ENCODE results near the gene KRTAP5-7. TPM values are rescaled to one million over a fixed set of nuclear protein-coding genes. Genes with fewer than 3 reads are reported as not detected.
"Not testable (repeated sequence)": the region's sequence is repeated elsewhere in the genome, so short reads cannot be mapped to it uniquely, and the experiment has no call there.

Gene KRTAP5-7
- total and polyA plus RNA-seq, 2 donors from 2014 or later, result 0.22 TPM; not detected in 1

- Histone ChIP-seq H3K9ac (ENCODE audit: low read length in 3 of 3) (no peak overlapping the region), H3K27ac (ENCODE audit: low read depth in 2 of 2, low read length in 2 of 2) (no peak overlapping the region), H3K27me3 (ENCODE audit: control insufficient read depth, insufficient read depth, low read length) (no peaks in the 10 kb centered on the region), H3K36me3 (ENCODE audit: control insufficient read depth in 2 of 3, insufficient read depth in 3 of 3, low read length in 3 of 3) (no peaks in the 10 kb centered on the region), H3K4me3 (ENCODE audit: low read length in 3 of 3) (no peak overlapping the region), H3K9me3 (ENCODE audit: control insufficient read depth in 2 of 3, insufficient read depth in 1 of 3, low read length in 3 of 3) (no peaks in the 10 kb centered on the region), H3K4me1 (ENCODE audit: control insufficient read depth in 2 of 3, insufficient read depth in 2 of 3, low read depth in 1 of 3, low read length in 3 of 3) (no peaks in the 10 kb centered on the region)
- FAIRE-seq (no peak), DNase-seq (no peak)
- no peak for TF ChIP-seq CTCF (IDR thresholded peaks at IDR 0.05; ENCODE audit: borderline replicate concordance, extremely low read depth, insufficient read depth)
- intact Hi-C loops (cut with DNase I), result no loop called here
These were observed 626 bp downstream of the KRTAP5-7 start for GRCh38 chr11:71527576-71528210.

- Histone ChIP-seq H3K9ac (ENCODE audit: low read length in 3 of 3) (no peak overlapping the region), H3K36me3 (ENCODE audit: control insufficient read depth in 2 of 3, insufficient read depth in 3 of 3, low read length in 3 of 3) (no peaks in the 10 kb centered on the region), H3K27ac (ENCODE audit: low read depth in 2 of 2, low read length in 2 of 2) (no peak overlapping the region), H3K4me1 (ENCODE audit: control insufficient read depth in 2 of 3, insufficient read depth in 2 of 3, low read depth in 1 of 3, low read length in 3 of 3) (peaks cover 0 to 5% (median 0%) of the 10 kb centered on the region in 3 donors), H3K9me3 (ENCODE audit: control insufficient read depth in 2 of 3, insufficient read depth in 1 of 3, low read length in 3 of 3) (no peaks in the 10 kb centered on the region), H3K4me3 (ENCODE audit: low read length in 3 of 3) (no peak overlapping the region), H3K27me3 (ENCODE audit: control insufficient read depth, insufficient read depth, low read length) (no peaks in the 10 kb centered on the region)
- intact Hi-C loops (cut with DNase I), result no loop called here
- no peak for FAIRE-seq
- no peak for TF ChIP-seq CTCF (IDR thresholded peaks at IDR 0.05; ENCODE audit: borderline replicate concordance, extremely low read depth, insufficient read depth)
- peak in 3 of 5 donors; percentile 61 to 72 (median 65) for DNase-seq
These were observed 3.5 kb downstream of the KRTAP5-7 start for GRCh38 chr11:71530602-71531001.

- Histone ChIP-seq H3K36me3 (ENCODE audit: control insufficient read depth in 2 of 3, insufficient read depth in 3 of 3, low read length in 3 of 3) (no peaks in the 10 kb centered on the region), H3K9ac (ENCODE audit: low read length in 3 of 3) (no peak overlapping the region), H3K4me1 (ENCODE audit: control insufficient read depth in 2 of 3, insufficient read depth in 2 of 3, low read depth in 1 of 3, low read length in 3 of 3) (peaks cover 0 to 5% (median 0%) of the 10 kb centered on the region in 3 donors), H3K27me3 (ENCODE audit: control insufficient read depth, insufficient read depth, low read length) (no peaks in the 10 kb centered on the region), H3K4me3 (ENCODE audit: low read length in 3 of 3) (no peak overlapping the region), H3K27ac (ENCODE audit: low read depth in 2 of 2, low read length in 2 of 2) (no peak overlapping the region), H3K9me3 (ENCODE audit: control insufficient read depth in 2 of 3, insufficient read depth in 1 of 3, low read length in 3 of 3) (no peaks in the 10 kb centered on the region)
- FAIRE-seq (no peak), DNase-seq (no peak)
- TF ChIP-seq CTCF (IDR thresholded peaks at IDR 0.05; ENCODE audit: borderline replicate concordance, extremely low read depth, insufficient read depth), result no peak
- intact Hi-C loops (cut with DNase I), result no loop called here
These were observed 5.1 kb downstream of the KRTAP5-7 start for GRCh38 chr11:71532036-71532610.

DNA sequence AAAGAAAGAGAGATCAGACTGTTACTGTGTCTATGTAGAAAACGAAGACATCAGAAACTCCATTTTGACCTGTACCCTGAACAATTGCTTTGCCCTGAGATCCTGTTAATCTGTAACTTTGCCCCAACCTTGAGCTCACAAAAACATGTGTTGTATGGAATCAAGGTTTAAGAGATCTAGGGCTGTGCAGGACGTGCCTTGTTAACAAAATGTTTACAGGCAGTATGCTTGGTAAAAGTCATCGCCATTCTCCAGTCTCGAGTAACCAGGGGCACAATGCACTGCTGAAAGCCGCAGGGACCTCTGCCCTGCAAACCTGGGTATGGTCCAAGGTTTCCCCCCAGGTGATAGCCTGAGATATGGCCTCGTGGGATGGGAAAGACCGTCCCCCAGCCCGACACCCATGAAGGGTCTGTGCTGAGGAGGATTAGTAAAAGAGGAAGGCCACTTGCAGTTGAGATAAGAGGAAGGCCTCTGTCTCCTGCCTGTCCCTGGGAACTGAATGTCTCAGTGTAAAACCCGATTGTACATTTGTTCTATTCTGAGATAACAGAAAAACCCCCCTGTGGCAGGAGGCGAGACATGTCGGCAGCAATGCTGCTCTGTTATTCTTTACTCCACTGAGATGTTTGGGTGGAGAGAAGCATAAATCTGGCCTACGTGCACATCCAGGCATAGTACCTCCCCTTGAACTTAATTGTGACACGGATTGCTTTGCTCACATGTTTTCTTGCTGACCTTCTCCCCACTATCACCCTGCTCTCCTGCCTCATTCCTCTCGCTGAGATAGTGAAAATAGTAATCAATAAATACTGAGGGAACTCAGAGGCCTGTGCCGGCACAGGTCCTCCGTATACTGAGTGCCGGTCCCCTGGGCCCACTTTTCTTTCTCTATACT is 7.9 kb downstream of the KRTAP5-7 start:
- H3K36me3 ChIP-seq (ENCODE audit: control insufficient read depth in 2 of 3, insufficient read depth in 3 of 3, low read length in 3 of 3); H3K4me1 ChIP-seq (ENCODE audit: control insufficient read depth in 2 of 3, insufficient read depth in 2 of 3, low read depth in 1 of 3, low read length in 3 of 3); H3K27me3 ChIP-seq (ENCODE audit: control insufficient read depth, insufficient read depth, low read length); H3K27ac ChIP-seq (ENCODE audit: low read depth in 2 of 2, low read length in 2 of 2); H3K9ac ChIP-seq (ENCODE audit: low read length in 3 of 3); FAIRE-seq; H3K4me3 ChIP-seq (ENCODE audit: low read length in 3 of 3); H3K9me3 ChIP-seq (ENCODE audit: control insufficient read depth in 2 of 3, insufficient read depth in 1 of 3, low read length in 3 of 3); intact Hi-C loops (cut with DNase I): not testable (repeated sequence)
- peak in 1 of 5 donors; percentile 13 for DNase-seq
